Neural progenitor cell (in vitro differentiated cells): ENCODE data around the gene TRIO. TPM values are rescaled to one million over a fixed set of nuclear protein-coding genes. Genes with fewer than 3 reads are reported as not detected.

ENCODE experiments used
- DNase-seq: peaks from one replicate; pipeline ENCODE4 v3.0.0-alpha.2; 2016; ENCODE audit warnings: low spot score
- H2AFZ ChIP-seq: fragments of 200-600 bp; sonication (generic); replicated peaks from 2 replicates; pipeline ENCODE4 v1.6.1; 2016; ENCODE audit warnings: antibody characterized with exemption
- H3F3A ChIP-seq: fragments of 200-600 bp; sonication (generic); 2 replicates; pipeline ENCODE4 v1.6.1; 2016; ENCODE audit warnings: antibody characterized with exemption, low read depth
- H3K27ac ChIP-seq: fragments of 200-600 bp; sonication (generic); 2 replicates; pipeline ENCODE4 v1.5.1; 2016; ENCODE audit warnings: mild to moderate bottlenecking
- H3K27me3 ChIP-seq: fragments of 200-600 bp; sonication (generic); 2 replicates; pipeline ENCODE4 v1.6.1; 2016; ENCODE audit warnings: mild to moderate bottlenecking, moderate library complexity
- H3K36me3 ChIP-seq: fragments of 200-600 bp; sonication (generic); 2 replicates; pipeline ENCODE4 v1.5.1; 2016
- H3K4me1 ChIP-seq: fragments of 200-600 bp; sonication (generic); 2 replicates; pipeline ENCODE4 v1.6.1; 2016; ENCODE audit warnings: mixed run types
- H3K4me2 ChIP-seq: fragments of 200-600 bp; sonication (generic); 2 replicates; pipeline ENCODE4 v1.6.1; 2016
- H3K4me3 ChIP-seq: fragments of 200-600 bp; sonication (generic); 2 replicates; pipeline ENCODE4 v1.5.1; 2016
- H3K79me2 ChIP-seq: fragments of 200-600 bp; sonication (generic); 2 replicates; pipeline ENCODE4 v1.6.1; 2016; ENCODE audit warnings: low read depth
- H3K9ac ChIP-seq: fragments of 200-600 bp; sonication (generic); 2 replicates; pipeline ENCODE4 v1.6.1; 2016
- H3K9me3 ChIP-seq: fragments of 200-600 bp; sonication (generic); 2 replicates; pipeline ENCODE4 v1.5.1; 2016; ENCODE audit warnings: low read depth
- H4K20me1 ChIP-seq: fragments of 200-600 bp; sonication (generic); 2 replicates; pipeline ENCODE4 v1.6.1; 2016; ENCODE audit warnings: low read depth
- H3K27ac Mint-ChIP-seq: 3 replicates; pipeline ENCODE4 v1.8.0; 2021; ENCODE audit warnings: mixed read lengths
- H3K27me3 Mint-ChIP-seq: 2 replicates; pipeline ENCODE4 v1.8.0; 2022; ENCODE audit warnings: low read depth, mild to moderate bottlenecking, inconsistent platforms, moderate library complexity, mixed read lengths; ENCODE audit not compliant: insufficient read depth
- H3K36me3 Mint-ChIP-seq: 3 replicates; pipeline ENCODE4 v1.8.0; 2021; ENCODE audit warnings: mixed read lengths
- H3K4me1 Mint-ChIP-seq: 3 replicates; pipeline ENCODE4 v1.8.0; 2021; ENCODE audit warnings: mixed read lengths
- H3K4me3 Mint-ChIP-seq: 3 replicates; pipeline ENCODE4 v1.8.0; 2021; ENCODE audit warnings: mild to moderate bottlenecking, moderate library complexity, mixed read lengths
- H3K9me3 Mint-ChIP-seq: 3 replicates; pipeline ENCODE4 v1.8.0; 2020; ENCODE audit warnings: mixed read lengths
- EZH2 ChIP-seq: fragments of 200-600 bp; sonication (generic); IDR thresholded peaks from 2 replicates; pipeline ENCODE4 v1.6.1; 2017; ENCODE audit warnings: antibody characterized with exemption, mild to moderate bottlenecking, moderate library complexity
- EZH2phosphoT487 ChIP-seq: fragments of 200-600 bp; sonication (generic); IDR thresholded peaks from 2 replicates; pipeline ENCODE4 v1.6.1; 2017; ENCODE audit warnings: antibody characterized with exemption
- total RNA-seq: library from RNA; depleted of rRNA; stranded (reverse); fragments of >200 nt; gene quantifications from 2 replicates; pipeline ENCODE4 v1.2.3, GENCODE V29; 2015; ENCODE audit warnings: low replicate concordance
- TF ChIP-seq, protein P1 (sequence below): fragments of 200-600 bp; sonication (generic); IDR thresholded peaks from 2 replicates; pipeline ENCODE4 v1.5.1; 2017; ENCODE audit warnings: antibody characterized with exemption, mild to moderate bottlenecking

Gene TRIO
- total RNA-seq, 1 donor from 2014 or later: 84.7 TPM

DNA sequence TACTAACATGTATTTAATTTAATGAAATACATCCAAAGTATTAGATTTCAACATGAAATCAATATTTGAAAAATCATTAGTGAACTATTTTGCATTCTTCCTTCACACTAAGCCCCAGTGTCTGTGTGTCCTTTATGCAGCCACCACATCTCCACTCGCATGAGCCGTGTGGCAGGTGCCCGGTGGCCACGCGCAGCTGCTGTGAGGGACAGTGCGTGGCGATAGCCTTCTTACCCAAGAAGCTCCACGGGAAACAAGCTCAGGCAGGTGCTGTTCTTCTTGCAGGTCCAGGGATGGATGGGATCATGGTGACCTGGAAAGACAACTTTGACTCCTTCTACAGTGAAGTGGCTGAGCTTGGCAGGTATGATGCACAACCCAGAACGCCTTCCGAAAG, 359.1 kb downstream of the TRIO start:
- Histone ChIP-seq H3K27me3 (no peaks in the 10 kb centered on the region), H4K20me1 (no peaks in the 10 kb centered on the region), H3K9me3 (no peaks in the 10 kb centered on the region), H3K27ac (no peak overlapping the region), H3K4me1 (no peaks in the 10 kb centered on the region), H3K4me3 (no peak overlapping the region), H3K36me3 (no peaks in the 10 kb centered on the region), H3K9ac (no peak overlapping the region), H3K4me2 (no peak overlapping the region), H3K79me2 (no peaks in the 10 kb centered on the region), H3F3A (no peaks in the 10 kb centered on the region), H2AFZ (no peak overlapping the region)
- Mint-ChIP-seq H3K27ac (peak overlapping the region; percentile 29), H3K36me3 (peaks cover 27% of the 10 kb centered on the region), H3K9me3 (no peaks in the 10 kb centered on the region), H3K27me3 (peaks cover 2% of the 10 kb centered on the region), H3K4me3 (peak overlapping the region; percentile 30), H3K4me1 (no peaks in the 10 kb centered on the region)
- TF ChIP-seq EZH2 (no peak), EZH2phosphoT487 (no peak)
- TF ChIP-seq, protein P1, sequence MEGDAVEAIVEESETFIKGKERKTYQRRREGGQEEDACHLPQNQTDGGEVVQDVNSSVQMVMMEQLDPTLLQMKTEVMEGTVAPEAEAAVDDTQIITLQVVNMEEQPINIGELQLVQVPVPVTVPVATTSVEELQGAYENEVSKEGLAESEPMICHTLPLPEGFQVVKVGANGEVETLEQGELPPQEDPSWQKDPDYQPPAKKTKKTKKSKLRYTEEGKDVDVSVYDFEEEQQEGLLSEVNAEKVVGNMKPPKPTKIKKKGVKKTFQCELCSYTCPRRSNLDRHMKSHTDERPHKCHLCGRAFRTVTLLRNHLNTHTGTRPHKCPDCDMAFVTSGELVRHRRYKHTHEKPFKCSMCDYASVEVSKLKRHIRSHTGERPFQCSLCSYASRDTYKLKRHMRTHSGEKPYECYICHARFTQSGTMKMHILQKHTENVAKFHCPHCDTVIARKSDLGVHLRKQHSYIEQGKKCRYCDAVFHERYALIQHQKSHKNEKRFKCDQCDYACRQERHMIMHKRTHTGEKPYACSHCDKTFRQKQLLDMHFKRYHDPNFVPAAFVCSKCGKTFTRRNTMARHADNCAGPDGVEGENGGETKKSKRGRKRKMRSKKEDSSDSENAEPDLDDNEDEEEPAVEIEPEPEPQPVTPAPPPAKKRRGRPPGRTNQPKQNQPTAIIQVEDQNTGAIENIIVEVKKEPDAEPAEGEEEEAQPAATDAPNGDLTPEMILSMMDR: no peak
- DNase-seq: no peak

- Histone ChIP-seq H3K27me3 (no peaks in the 10 kb centered on the region), H3K4me3 (no peak overlapping the region), H3K9ac (no peak overlapping the region), H3K4me1 (no peaks in the 10 kb centered on the region), H3K9me3 (no peaks in the 10 kb centered on the region), H3K4me2 (no peak overlapping the region), H3F3A (no peaks in the 10 kb centered on the region), H3K27ac (no peak overlapping the region), H2AFZ (no peak overlapping the region), H4K20me1 (no peaks in the 10 kb centered on the region), H3K79me2 (no peaks in the 10 kb centered on the region), H3K36me3 (no peaks in the 10 kb centered on the region)
- TF ChIP-seq EZH2 (no peak), EZH2phosphoT487 (no peak)
- TF ChIP-seq, protein P1: no peak
- DNase-seq: no peak
- Mint-ChIP-seq H3K36me3 (peaks cover 28% of the 10 kb centered on the region), H3K9me3 (no peaks in the 10 kb centered on the region), H3K4me1 (no peaks in the 10 kb centered on the region), H3K27ac (peak overlapping the region; percentile 29), H3K27me3 (peaks cover 5% of the 10 kb centered on the region), H3K4me3 (no peak overlapping the region)
Measured at GRCh38 chr5:14503017-14503680, 360.0 kb downstream of the TRIO start.

DNA sequence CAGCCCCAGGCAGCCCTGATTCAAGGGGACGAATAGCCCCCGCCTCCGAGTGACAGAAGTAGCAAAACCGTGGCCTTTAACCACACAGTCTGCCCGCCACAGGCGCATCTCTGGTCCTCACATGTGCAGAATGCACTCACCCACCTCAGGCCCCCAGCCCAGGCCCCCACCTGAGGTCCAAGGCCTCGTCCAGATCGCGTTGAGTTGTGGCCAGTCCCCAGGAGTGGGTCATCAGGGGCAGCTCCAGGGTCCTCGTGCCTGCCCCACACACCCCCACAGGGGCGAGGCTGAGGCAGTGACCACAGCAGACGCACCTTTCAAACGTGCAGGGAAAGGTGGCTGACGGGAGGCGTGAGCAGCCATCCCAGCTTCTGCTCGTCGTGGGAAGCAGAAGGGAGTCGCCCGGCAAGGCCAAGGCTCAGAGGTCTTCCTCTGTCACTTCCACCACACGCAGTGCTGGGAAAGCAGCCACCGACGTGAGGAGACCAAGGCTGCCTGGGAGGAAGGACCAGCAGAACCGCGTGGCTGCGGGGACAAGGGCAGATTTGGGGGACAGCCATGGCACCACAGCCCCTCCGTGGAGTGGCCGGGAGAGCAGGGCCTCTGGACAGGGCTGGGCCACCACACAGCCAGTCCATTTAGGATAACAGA, 360.7 kb downstream of the TRIO start:
- no peak overlapping the region for H3K9ac ChIP-seq
- H4K20me1 ChIP-seq: no peaks in the 10 kb centered on the region
- H3K4me2 ChIP-seq: no peak overlapping the region
- no peak overlapping the region for H3K27ac Mint-ChIP-seq
- TF ChIP-seq, protein P1: no peak
- no peak for TF ChIP-seq EZH2
- TF ChIP-seq EZH2phosphoT487: no peak
- no peaks in the 10 kb centered on the region for H3K9me3 Mint-ChIP-seq
- H3K9me3 ChIP-seq: no peaks in the 10 kb centered on the region
- no peak overlapping the region for H2AFZ ChIP-seq
- no peaks in the 10 kb centered on the region for H3K4me1 ChIP-seq
- H3K4me1 Mint-ChIP-seq: no peaks in the 10 kb centered on the region
- no peak overlapping the region for H3K4me3 Mint-ChIP-seq
- no peak for DNase-seq
- H3F3A ChIP-seq: no peaks in the 10 kb centered on the region
- H3K36me3 ChIP-seq: no peaks in the 10 kb centered on the region
- no peak overlapping the region for H3K27ac ChIP-seq
- H3K27me3 ChIP-seq: no peaks in the 10 kb centered on the region
- no peaks in the 10 kb centered on the region for H3K79me2 ChIP-seq
- no peak overlapping the region for H3K4me3 ChIP-seq
- peaks cover 5% of the 10 kb centered on the region for H3K27me3 Mint-ChIP-seq
- H3K36me3 Mint-ChIP-seq: peaks cover 31% of the 10 kb centered on the region
